ENCODE data around the gene FAM83F. TPM values are rescaled to one million over a fixed set of nuclear protein-coding genes. Genes with fewer than 3 reads are reported as not detected.

The FAM83F gene
- total and polyA plus RNA-seq, 10 of the 15 experiments (the other 5 are each of a cell fraction or from before 2014, with no cell fraction given), result 0.01 to 0.05 (median 0.01) TPM; not detected in 7

DNA sequence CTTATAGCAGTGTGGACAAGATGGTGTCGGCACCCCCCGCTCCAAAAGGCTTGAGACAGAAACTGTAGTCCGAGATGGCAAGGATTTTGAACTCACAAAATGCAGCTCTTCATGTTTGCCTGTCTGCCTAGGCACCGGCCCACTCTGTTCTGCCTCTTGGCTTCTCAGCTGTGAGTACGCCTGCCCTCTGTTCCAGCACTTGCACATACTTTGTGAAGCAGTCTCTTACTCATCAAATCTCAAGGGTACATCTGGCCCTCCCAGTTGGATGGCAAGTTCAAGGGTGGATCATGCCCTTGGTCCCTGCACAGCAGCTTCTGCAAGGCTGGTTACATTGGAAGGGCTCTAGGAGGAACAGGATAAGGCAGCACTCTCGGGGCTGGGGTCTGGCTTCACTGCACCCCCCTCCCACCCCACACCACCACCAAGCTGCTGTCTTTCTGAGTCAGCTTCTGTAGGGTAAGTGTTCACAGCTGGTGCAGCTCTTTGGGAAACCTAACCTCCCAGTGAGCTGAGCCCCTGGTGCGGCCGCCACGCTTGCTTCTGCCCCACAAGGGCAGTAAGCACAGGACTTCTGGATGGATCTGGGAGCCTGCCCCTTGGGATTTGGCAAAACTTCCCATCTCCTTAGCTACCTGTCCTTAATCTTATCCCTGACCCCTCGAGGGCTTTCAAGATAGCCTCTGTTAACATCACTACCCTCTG, 37.2 kb downstream of the FAM83F start:
- H3K36me3 ChIP-seq (ENCODE audit: control insufficient read depth in 2 of 2, insufficient read depth in 2 of 2, low read length in 1 of 2), result no peaks in the 10 kb centered on the region
- in situ Hi-C loops (cut with MboI) (loop anchor here (10.0 kb wide), 1 partner anchor 687 kb away; the partner anchor contains the start of gene SYNGR1), intact Hi-C loops (cut with micrococcal nuclease; ENCODE audit: unreplicated experiment) (no loop called here)
- no peak for FAIRE-seq
- H3K79me2 ChIP-seq (ENCODE audit: control insufficient read depth, insufficient read depth, low read length), result no peaks in the 10 kb centered on the region
- no peak overlapping the region for H2AFZ ChIP-seq (ENCODE audit: control insufficient read depth, low read depth, low read length)
- no peaks in the 10 kb centered on the region for H3K9me3 ChIP-seq (replicated peaks; ENCODE audit: control insufficient read depth, insufficient read depth, low read length)
- no TSS peak for BruUV-seq (replicated peaks)
- no peak for DNase-seq (ENCODE audit: low read depth, low spot score)
- SMC1A ChIA-PET (ENCODE audit: uncharacterized antibody, unreplicated experiment), result no interaction called here
- no peak for TF ChIP-seq POLR2AphosphoS5 (IDR thresholded peaks at IDR 0.05; ENCODE audit: low read length)
- TF ChIP-seq, protein P1, sequence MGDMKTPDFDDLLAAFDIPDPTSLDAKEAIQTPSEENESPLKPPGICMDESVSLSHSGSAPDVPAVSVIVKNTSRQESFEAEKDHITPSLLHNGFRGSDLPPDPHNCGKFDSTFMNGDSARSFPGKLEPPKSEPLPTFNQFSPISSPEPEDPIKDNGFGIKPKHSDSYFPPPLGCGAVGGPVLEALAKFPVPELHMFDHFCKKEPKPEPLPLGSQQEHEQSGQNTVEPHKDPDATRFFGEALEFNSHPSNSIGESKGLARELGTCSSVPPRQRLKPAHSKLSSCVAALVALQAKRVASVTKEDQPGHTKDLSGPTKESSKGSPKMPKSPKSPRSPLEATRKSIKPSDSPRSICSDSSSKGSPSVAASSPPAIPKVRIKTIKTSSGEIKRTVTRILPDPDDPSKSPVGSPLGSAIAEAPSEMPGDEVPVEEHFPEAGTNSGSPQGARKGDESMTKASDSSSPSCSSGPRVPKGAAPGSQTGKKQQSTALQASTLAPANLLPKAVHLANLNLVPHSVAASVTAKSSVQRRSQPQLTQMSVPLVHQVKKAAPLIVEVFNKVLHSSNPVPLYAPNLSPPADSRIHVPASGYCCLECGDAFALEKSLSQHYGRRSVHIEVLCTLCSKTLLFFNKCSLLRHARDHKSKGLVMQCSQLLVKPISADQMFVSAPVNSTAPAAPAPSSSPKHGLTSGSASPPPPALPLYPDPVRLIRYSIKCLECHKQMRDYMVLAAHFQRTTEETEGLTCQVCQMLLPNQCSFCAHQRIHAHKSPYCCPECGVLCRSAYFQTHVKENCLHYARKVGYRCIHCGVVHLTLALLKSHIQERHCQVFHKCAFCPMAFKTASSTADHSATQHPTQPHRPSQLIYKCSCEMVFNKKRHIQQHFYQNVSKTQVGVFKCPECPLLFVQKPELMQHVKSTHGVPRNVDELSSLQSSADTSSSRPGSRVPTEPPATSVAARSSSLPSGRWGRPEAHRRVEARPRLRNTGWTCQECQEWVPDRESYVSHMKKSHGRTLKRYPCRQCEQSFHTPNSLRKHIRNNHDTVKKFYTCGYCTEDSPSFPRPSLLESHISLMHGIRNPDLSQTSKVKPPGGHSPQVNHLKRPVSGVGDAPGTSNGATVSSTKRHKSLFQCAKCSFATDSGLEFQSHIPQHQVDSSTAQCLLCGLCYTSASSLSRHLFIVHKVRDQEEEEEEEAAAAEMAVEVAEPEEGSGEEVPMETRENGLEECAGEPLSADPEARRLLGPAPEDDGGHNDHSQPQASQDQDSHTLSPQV (IDR thresholded peaks at IDR 0.05), result no peak
- no peak overlapping the region for H3K4me3 ChIP-seq
- no peak overlapping the region for H3K9ac ChIP-seq (ENCODE audit: control insufficient read depth, insufficient read depth, low read length)
- H3K4me2 ChIP-seq (ENCODE audit: control insufficient read depth, insufficient read depth), result no peak overlapping the region
- no peaks in the 10 kb centered on the region for H3K4me1 ChIP-seq (ENCODE audit: control insufficient read depth, insufficient read depth, low read length)
- POLR2A ChIA-PET, result interaction anchor here (0.6 kb wide), 1 partner anchor 312 kb away, joined by 4 read pairs; no protein-coding TSS in a partner anchor
- H4K20me1 ChIP-seq (ENCODE audit: control insufficient read depth, insufficient read depth), result no peaks in the 10 kb centered on the region
- RAD21 ChIA-PET (ENCODE audit: unreplicated experiment), result no interaction called here
- 47% methylated on average over 10 of the region's 10 CpGs for WGBS (ENCODE audit: insufficient coverage, insufficient replicate concordance, low lambda C conversion rate, missing lambda C conversion rate)
- H3K27me3 ChIP-seq (replicated peaks in 1 of 2; ENCODE audit: control insufficient read depth in 2 of 2, insufficient read depth in 2 of 2, low read length in 1 of 2), result peaks cover 3 to 6% of the 10 kb centered on the region in 2 experiments; a peak in 3 of 4 replicates
- ATAC-seq, result no peak
- CTCF ChIA-PET, result interaction anchor here (0.6 to 1.7 kb wide), 3 partner anchors 316 to 497 kb away, joined by 4 to 5 read pairs (median 4); no protein-coding TSS in a partner anchor
- no peak overlapping the region for H3K27ac ChIP-seq (ENCODE audit: control insufficient read depth, insufficient read depth)

Data from GM12878 (cell line).